Suprapubic skin (tissue), 4 donors: ENCODE data around the gene THAP3.

Experiments
- EP300 ChIP-seq: sonication (generic); formaldehyde crosslinking; IDR thresholded peaks from one replicate; pipeline ENCODE4 v1.6.1; 2017; ENCODE audit warnings: antibody characterized with exemption
- POLR2A ChIP-seq, 2 donors: fragments of 450-650 bp; IDR thresholded peaks; one replicate each; pipeline ENCODE4 v1.6.1; 2017; ENCODE audit warnings: antibody characterized with exemption in 2 of 2, mild to moderate bottlenecking in 2 of 2, moderate library complexity in 2 of 2
- POLR2AphosphoS5 ChIP-seq, 3 donors: sonication (generic); formaldehyde crosslinking; IDR thresholded peaks; one replicate each; pipeline ENCODE4 v1.6.1; 2017; ENCODE audit warnings: antibody characterized with exemption in 3 of 3
- TF ChIP-seq, protein P1 (sequence below), 2 donors: fragments of 200-600 bp in 1 of 2; fragments of 450-650 bp in 1 of 2; sonication (generic) in 1 of 2; IDR thresholded peaks; one replicate each; pipeline ENCODE4 v1.5.1; 2016 to 2019; ENCODE audit warnings: antibody characterized with exemption in 2 of 2, mild to moderate bottlenecking in 1 of 2, moderate library complexity in 1 of 2

DNA sequence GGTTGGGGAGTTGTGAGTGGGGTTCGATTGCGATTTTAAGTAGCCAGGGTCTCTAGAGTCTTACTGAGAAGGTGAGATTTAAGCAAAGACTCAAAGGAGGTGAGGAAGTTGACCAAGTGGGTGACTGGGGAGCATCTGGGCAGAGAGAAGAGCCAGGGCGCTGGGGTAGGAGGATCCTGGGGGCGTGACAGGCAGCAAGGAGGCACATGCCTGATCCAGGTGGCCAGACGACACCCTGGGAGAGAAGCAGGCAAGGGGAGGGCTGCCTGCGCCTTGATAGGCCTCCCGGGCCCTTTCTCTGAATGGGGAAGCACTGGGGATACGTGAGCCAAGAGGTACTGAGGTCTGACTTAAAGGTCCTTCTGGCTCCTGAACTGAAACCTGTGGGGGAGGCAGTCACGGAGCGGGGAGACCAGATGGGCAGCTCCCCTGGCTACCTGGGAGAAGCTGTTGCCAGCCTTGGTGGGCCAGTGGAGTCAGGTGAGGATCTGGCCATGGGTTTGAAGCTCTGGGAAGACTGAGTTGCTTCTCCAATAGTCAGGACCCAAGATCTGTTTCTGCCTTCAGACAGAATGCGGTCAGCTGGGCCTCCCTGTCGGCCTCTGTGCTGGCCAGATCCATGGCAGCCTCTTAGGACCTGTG, 39.5 kb upstream of the THAP3 start:
- TF ChIP-seq, protein P1, sequence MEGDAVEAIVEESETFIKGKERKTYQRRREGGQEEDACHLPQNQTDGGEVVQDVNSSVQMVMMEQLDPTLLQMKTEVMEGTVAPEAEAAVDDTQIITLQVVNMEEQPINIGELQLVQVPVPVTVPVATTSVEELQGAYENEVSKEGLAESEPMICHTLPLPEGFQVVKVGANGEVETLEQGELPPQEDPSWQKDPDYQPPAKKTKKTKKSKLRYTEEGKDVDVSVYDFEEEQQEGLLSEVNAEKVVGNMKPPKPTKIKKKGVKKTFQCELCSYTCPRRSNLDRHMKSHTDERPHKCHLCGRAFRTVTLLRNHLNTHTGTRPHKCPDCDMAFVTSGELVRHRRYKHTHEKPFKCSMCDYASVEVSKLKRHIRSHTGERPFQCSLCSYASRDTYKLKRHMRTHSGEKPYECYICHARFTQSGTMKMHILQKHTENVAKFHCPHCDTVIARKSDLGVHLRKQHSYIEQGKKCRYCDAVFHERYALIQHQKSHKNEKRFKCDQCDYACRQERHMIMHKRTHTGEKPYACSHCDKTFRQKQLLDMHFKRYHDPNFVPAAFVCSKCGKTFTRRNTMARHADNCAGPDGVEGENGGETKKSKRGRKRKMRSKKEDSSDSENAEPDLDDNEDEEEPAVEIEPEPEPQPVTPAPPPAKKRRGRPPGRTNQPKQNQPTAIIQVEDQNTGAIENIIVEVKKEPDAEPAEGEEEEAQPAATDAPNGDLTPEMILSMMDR (IDR thresholded peaks at IDR 0.05), result no peak
- TF ChIP-seq EP300 (no peak), POLR2A (IDR thresholded peaks at IDR 0.05) (no peak), POLR2AphosphoS5 (IDR thresholded peaks at IDR 0.05) (no peak)
